8988T (cell line): ENCODE measurements around the gene CXCL12.

ENCODE experiments used
- DNase-seq: peaks from one replicate; pipeline ENCODE4 v3.0.0; 2011

CXCL12 gene

DNA sequence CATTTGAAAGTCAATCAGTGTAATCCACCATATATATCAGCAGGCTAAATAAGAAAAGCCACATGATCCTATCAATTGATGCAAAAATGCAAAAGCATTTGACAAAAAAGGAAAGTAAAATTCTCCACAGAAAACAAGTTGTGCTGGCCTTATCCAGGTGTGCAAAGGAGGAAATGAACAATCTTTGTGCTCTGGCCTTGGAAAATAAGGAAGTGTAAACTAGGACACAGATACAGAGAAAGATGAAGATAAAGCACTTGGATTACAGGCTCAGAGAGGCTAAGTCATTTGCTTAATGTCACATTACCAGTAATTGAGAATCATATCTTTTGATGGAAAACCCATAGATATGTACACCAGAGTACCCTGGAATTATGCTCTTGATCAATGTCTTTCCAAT is 54.5 kb downstream of the CXCL12 start:
- DNase-seq: no peak

DNA sequence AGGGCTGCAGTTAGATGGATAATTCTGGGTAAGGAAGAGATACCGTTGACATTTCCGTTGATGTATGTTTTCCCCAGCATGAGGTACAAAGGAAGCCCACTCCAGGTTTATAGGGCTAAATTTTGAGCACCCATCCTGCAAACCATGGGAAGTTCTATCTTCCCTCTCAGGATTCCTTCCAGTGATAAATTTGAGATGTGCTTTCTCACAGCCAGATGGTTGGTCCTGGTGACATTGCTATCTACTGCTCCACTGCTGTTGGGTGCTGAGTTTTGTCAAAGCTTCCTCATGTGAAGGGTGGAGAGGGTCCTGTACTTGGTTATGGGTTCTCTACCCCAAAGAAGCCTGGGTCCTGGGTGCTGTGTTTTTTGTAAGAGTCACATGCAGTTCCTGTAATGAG is 57.4 kb downstream of the CXCL12 start:
- DNase-seq: no peak
